ENCODE results near the gene CD68.
A peak's percentile ranks its signal among the peaks of the same experiment; 100 is the strongest.
"Not testable (repeated sequence)": the region's sequence is repeated elsewhere in the genome, so short reads cannot be mapped to it uniquely, and the experiment has no call there.

CD68 gene

DNA sequence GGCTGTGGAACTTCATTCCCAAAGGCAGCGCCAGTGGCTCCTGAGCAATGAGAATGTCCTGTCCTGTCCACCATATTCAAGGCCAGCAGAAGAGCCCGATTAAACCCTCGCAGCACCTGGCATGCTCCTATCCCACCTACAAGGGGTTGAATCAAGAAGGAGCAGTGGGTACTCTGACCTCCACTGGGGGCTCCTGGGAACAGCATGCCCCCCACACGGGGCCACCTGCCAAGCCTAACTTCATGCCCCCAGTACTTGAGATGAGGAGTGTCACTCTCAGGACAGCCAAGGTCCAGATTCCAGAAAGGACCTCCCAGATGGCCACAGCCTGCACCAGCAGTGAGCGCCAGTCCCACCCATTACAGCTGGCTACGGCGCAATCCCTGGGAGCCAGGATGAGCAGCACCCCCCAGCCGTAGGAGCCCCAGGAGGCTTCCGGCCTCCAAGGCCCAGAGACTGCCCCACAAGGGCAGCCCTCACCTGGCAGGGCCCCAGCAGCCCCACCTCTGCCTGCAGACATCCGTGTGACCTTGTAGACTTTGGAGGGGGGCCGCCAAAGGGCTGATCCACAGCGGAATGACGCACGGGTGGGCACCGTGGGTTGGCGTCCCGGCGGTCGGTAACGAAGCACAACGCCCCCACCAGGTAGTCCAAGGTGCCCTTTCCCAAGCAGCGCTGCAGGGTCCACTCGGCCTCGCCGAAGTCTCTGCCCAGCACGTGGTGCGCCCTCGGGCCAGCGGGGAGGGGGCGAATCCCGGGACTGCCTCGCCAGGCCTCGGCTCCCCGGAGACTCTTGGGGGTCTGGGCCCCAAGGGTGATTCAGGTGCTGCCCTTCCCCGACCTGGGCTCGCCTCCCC is 3.2 kb downstream of the CD68 start:
- no peak for DNase-seq

DNA sequence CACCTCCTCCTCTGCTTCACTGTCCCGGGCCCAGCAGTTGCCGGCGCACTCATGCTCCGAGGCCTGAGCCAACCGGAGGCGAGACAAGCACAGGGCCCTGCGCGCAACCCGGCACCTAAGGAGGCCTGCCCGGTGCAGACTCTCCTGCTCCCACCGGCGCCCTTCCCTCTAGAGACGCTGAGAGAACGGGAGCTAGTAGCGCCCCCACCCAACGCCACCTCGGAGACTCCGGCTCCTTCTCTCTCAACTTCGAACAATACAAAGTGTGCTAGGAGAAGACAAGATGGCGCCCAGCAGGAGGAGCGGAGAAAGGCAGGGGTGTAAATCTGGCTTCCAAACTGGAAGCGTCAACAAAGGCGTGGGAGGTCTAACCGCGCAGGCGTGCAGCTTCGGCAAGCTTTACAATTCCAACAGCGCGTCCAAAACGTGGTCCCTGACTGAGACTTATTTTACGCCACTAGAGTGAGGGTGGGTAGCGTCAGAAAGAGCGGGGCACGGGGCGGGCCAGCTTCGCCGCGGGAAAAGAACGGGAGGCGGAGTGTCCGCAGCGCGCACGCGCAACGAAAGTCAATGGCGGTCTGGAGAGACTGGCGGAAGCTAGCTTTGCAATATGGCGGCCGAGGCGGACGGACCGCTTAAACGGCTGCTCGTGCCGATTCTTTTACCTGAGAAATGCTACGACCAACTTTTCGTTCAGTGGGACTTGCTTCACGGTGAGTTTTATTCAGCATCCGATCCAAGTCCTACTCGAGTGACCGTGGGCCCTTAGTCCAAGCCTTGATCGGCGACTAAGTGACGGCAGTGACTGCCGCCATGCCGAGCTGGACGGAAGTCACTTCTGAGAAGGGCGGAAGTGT is 4.0 kb downstream of the CD68 start, which contains the start of gene MPDU1:
MPDU1 (plus strand) TSS at position 600 of the 857 bp plus-strand sequence; CDS start at position 611, 11 bp downstream.
- DNase-seq: peak; percentile 96

DNA sequence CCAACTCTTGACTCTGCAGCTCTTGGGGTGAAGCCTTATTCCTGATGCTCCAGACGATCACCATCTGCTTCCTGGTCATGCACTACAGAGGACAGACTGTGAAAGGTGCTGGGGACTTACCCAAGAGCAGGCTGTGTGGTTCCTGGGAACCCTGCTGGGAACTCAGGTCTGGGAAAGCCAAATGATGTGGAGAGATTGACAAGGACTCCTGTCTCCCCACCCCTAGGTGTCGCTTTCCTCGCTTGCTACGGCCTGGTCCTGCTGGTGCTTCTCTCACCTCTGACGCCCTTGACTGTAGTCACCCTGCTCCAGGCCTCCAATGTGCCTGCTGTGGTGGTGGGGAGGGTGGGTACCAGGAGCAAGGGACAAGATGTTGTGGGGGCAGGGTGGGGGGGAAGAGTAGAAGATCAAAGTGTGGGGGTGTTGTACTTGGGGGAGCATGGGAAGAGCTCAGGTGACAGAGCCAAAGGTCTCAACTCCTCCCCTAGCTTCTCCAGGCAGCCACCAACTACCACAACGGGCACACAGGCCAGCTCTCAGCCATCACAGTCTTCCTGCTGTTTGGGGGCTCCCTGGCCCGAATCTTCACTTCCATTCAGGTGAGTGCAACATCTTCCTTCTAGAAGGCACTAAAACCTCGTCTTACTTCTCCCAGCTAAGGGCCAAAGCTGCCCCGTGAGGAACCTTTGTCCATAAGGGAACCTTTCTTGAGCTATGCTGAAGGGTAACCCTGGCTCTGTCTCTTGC is 7.4 kb downstream of the CD68 start:
- DNase-seq: no peak

DNA sequence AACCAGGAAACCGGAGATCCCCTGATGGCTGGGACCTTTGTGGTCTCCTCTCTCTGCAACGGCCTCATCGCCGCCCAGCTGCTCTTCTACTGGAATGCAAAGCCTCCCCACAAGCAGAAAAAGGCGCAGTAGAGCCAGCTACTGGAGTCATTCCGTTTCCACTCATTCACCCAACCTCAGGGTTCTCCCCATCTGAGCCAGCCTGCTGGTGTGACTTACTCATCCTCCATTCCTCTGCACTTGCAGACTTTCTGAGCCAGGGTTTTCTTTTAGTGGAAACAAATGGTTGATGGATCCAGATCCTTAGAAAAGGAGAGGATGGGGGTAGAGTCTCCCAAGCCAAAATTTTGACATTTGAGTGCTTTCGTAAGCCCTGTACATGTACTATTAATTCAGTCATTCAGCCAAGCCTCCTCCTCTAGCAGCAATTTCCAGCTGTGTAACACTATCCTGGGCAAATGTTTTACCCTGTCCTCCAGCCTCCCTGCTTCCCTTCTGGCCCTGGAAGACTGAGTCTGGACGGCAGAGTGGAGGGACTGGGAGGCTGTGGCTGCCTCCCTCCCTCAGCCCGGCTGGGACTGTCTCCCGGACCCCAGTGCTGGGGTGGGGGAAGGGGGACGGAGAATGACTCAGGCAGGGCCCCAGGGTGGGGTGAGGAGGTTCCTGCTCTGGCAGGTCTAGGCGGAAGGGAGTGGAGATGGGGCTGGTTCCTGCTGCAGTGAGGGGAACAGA is 8.1 kb downstream of the CD68 start:
- DNase-seq: no peak

DNA sequence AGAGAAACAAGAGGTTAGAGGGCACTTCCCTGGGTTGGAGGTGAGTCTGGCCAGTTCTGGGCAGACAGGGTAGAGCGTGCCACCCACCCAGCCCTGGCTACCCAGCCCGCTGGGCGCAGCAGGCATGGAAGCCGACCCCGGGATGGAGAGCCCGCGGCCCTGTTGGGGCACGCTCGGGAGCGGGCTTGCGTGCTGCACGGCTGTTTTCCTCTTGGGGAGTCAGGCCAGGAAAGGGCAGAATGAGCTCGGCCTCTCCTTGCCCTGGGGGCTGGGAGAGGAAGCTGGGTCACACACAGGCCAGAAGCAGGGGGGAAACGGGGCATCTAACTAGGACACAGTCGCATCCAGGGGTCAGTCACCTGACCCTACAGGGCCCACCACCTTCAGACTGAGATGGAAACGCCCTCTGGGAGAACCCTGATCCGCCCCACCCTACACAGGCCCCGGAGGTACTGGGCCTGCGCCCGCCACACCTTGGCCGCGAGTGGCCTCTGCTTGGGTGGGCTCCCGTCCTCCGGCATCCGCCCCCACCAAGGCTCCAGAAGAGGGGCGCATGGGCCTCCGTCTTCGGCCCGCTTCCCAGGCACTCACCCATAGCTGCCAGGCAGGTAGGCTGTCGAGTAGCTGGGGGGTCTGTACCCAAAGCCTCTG is 9.2 kb downstream of the CD68 start:
- no peak for DNase-seq

DNA sequence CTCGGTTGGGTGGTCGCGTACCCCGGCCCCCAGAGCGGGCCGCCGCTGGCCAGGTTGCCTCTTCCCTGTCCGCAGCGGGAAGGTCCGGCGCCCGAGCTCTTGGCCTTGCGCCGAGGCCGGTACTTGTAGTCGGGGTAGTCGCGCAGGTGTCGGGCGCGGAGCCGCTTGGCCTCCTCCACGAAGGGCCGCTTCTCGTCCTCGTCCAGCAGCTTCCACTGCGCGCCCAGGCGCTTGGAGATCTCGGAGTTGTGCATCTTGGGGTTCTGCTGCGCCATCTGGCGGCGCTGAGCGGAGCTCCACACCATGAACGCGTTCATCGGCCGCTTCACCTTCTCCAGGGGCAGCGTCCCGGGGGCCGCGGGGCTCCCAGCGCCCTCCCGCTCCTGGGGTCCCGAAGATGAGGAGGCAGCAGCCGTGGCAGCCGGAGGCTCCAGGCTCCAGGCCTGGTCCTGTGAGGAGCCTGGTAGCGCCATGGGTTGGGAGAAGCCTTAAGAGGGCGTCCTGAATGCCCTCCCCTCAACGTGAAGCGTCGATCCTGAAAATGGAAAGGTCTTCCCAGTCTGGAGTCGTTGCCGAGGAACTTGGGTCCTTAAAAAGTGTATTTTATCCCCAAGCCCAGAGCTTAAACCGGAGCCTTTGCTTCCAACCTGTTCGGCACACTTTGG is 9.9 kb downstream of the CD68 start:
- DNase-seq: no peak

DNA sequence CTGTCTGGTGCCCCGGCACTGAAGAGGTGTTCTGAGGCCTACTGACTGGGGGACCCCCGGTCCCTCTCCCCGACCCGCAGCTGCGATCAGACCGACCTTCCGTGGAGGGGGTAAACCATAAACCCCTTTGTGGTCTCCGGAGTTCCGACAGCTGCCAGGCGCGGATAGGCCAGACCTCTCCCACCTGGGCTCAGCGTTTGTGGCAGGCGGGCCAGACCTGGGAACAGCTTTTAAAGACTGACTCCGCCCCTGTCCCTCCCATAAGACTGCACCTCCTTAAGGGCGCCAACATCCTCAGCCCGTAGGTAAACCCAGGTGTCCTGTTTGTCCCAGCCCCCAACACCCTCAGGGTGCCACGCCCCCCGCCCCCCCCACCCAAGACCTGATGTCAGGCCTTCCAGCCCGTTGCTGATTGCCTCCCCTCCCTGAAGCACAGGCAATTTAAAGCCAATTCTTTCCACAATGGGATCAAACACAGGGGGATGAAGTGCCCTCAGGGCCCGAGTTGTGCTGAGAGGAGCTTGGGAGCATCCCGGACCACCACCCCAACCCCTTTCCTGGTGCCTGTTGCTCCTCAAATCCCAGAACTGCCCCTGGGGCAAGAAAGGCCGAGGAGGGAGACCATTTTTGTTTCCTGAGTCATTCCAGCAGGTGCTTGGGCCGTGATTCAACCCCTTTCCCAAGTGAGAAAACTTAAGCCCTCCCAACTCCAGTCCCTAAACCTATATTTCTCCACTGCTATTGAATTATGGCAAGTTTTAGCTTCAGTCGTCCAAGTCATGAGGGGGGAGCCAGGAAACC is 10.7 kb downstream of the CD68 start, which contains the start of gene SOX15:
SOX15 (minus strand) TSS at position 204 of the 801 bp plus-strand sequence. CDS start 418 bp downstream, outside the sequence.
- no peak for DNase-seq

DNA sequence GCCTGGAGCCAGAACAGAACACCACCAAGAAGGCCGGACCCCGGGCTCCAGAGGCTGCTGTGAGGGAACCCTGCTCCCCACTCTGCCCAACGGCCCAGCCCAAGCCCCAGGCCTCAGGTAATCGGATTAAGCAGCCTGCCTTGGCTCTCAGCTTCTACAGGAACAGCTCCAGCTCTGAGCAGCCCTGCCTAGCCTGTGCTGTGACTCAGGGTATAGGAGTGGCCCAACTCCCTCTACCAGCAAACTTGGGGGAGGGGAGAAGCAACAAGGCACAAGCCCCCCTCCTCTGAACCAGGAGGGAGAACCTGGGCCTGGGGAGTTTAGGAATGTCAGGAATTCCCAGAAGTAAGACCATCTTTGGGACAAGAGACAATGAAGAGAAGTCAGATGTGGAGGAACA is 11.3 kb downstream of the CD68 start:
- DNase-seq: no peak

DNA sequence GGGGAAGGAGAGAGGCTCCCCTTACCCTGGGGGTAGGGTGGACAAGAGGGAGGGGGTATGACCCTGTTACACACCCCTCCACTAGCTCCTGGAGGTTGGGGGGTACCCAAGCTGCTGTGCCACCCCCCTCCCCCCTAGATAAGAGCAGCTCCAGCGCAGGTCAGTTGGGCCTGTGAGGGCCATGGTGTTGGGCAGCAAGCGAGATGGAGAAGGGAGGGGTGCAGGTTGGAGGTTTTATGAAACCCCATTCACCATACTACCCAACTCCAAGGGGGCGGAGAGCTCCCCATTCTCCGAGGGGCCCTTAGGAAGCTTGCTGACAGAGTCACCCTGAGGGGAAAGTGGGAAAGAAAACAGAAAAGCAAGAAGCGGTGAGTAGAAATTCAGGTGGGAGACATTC is 12.2 kb downstream of the CD68 start:
- no peak for DNase-seq

DNA sequence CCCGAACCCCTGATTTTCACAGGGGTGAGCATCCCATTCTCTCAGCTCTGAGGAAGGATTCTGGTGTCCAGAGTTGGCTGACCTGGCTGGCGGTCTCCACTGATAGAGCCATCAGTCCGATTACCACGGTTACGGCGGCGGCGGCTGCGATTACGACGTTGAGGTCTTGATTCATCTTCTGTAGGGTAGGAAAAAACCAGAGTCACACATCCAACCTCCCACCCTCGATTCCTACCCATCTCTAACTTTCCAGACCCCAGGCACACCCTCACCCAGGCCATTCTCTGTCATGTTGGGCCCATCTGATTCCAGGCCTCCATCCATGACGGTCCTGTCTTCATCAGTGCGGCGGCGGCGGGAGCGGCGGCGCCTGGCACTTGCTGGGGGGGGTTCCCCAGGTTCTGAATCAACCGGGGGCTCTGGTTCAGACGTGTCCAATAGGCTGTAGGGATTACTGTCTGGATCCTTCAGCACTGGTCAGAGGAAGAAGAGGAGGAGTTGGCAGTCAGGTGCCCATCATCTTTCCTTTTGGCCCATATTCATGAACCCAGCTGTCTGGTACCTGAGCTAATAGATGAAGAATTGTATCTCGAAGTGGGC is 13.1 kb downstream of the CD68 start:
- DNase-seq: no peak

DNA sequence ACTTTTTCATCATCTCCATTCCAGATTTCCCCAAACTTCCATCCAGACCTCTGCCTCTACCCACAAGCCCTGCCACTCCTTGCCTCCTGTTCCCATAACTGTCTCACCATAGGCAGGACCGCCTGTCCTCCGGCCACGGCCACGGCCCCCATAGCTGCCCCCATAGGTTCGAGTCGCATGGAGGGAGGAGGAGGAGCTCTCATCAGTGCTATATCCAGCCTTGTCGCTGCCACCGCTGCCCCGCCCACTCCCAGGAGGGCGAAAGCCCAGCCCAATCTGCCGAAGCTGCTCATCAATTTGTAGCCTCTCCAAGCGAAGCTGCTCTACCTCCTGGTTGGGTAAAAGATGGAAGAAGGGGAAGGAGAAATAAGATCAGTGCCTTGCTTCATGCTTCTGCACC is 13.9 kb downstream of the CD68 start:
- DNase-seq: no peak

DNA sequence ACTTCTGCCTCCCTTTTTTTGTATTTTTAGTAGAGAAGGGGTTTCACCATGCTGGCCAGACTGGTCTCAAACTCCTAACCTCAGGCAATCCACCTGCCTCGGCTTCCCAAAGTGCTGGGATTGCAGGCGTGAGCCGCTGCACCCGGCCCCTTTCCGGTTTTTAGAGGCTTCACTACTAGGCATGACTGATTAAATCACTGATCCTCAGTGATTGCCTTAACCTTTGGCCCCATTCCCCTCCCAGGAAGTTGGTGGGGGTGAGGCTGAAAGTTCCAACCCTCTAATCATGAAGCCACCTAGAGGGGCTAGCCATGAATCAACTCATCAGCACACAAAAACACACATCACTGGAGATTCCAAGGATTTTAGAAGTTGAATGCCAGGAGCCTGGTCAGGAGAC is 18.1 kb downstream of the CD68 start:
- not testable (repeated sequence) for DNase-seq

DNA sequence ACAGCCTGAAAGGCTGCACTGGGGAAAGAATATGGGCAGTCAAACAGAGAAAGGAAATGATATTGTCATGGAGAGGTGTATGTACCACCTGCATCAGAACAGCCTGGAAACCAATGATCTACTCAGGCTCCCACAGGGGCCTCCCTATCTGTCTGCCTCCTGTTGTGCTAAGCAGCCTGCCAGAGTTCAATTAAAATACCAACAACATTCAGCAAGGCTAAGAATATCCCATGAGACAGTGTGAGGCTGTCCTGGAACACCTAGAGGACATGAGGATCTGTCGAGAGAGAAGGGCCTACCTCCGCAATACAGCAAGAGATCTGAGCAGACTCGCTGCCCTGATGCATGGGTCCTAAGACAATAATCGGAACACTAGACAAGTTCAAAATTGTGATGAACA is 26.8 kb downstream of the CD68 start:
- DNase-seq: no peak

DNA sequence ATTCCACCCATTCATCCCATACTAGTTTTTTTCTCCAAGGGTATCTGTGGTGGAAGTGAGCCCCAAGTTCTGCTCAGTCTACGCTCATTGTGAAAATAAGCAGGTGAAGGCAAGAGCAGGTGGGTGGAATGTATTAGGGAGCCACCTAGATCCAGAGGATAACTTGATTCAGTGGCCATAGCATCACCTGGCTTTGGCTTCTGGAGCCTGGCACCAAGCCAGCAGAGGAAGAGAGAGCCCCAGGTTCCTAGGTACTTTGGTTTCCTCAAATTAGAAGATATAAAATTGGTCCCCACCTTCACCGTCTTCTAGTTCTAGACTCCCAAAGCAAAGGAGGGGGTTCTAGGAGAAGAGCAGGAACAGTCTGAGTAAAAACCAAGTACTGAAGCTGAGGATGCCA is 31.2 kb downstream of the CD68 start:
- peak; percentile 13 for DNase-seq

DNA sequence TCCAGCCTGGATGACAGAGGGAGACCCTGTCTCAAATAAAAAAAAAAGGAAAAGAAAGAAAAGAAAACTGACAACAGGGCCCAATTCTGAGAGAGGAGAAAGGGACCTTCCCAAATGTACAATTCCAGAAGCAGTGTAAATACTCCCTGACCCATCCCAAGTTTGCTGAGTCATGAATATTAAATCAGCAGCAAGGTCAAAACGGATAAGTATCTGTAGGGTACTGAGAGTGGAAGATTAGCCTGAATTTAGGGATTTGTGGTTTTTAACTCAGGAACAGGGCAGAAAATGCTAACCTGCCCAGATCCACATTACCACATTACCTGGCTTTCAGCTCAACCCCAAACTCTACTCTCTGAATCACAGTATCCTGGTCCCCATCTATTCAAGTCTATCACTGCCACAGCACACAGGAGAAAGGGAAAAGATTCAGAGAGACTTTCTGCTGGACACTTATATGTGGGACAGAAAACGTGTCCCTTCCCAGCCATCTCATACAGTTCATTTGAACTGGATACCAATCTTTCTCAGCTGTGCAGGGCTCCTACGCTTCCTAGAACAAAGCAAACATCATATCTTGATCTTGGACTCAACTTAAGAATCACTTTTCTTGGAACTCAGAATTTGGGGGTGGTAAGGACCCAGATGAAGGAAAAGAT is 32.3 kb downstream of the CD68 start:
- DNase-seq: no peak

DNA sequence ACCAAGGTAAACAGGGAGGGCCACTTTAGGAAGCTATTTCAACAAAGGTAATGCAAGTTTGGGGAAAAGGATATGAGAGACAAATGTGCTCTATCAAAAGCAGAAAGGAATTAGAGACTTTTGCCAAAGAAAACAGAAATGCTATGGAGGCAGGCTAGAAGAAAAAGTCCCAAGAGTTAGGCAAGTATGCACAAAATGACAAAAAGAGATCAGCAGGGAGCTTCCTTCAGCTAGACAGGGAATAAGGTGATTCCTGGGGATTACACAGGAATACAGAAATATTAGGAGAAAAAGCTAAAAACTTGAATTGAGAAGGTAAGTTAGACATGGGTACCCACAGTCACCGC is 32.8 kb downstream of the CD68 start:
- DNase-seq: no peak

DNA sequence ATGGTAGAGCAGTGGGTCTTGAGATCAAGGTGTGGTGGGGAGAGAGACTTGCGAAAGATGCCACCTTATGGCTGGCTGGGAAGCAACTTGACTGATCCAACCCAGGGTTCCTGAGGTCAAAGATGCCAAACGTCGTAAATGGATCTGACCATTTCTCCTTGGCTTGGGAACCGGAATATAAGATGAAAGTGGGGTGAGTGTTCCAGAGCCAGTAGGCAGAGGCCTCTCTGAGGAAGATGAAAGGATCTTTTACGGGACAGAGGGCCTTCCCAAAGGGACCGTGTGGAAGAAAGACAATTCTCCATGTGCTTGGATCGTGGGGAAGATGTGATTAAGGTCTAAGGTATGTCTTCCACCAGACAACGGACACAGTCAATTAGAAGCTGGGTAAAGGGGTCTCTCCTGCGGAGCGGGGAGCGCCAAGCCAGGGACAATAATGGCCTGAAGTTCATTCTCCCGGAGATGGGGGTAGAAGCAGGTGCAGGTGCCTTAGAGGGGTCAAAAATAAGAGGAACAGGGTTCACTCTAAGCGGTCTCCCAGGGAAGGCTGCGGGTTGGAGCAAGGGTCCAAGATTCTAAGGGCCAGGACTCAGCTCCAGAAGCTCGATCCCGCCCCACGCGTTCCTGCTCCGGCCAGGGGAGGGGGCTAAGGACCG is 34.5 kb downstream of the CD68 start:
- DNase-seq: no peak

DNA sequence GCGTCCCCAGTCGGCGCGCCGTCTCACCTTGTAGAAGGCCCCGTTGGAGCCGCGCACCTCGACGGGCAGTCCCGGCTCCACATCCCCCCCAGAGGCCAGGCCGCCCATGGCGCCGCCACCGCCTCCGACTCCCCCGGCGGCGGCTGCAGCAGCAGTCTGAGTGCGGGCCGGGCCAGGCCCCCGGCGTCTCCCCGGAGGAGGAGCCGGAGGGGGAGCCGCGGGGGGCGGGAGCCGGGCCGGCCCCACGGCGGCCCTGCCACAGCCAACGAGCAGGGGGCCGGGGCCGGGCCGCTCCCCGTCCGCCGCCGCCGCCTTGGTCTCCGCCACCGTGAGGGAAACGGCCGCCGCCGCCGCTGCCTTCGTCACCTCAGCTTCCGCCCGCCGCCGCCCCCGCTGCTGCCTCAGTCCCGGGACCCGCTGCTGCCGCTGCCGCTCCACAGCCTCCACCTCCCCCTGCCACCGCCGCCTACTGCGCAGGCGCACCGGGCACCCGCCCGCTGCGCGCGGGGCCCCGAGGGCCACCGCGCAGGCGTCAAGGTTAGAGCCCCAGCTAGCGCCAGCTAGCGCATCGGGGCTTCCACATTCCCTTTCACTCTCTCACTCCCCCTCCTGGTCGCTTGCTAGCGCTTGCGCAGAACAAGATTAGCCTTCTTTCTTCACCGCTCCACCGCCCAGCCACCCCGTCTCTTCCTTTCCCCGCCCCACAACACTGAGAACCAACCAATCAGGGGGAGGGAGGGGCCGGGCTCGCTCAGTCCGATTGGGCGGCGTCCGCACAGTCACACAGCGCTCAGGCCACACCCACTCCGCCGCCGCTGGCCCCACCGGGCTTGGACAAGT is 35.2 kb downstream of the CD68 start, which contains the start of gene FXR2:
FXR2 (minus strand) TSS at position 473 of the 840 bp plus-strand sequence; CDS start at position 108, 365 bp downstream.
- peak; percentile 98 for DNase-seq

All from NCI-H69 (cell line).